Kidney epithelial cell (primary cell): ENCODE measurements around the gene GP2. TPM values are rescaled to one million over a fixed set of nuclear protein-coding genes. Genes with fewer than 3 reads are reported as not detected.

ENCODE experiments used
- DNase-seq: peaks from one replicate; pipeline ENCODE4 v3.0.0-alpha.2; 2010; ENCODE audit warnings: low read depth
- H3K27me3 ChIP-seq: 2 replicates; pipeline ENCODE4 v1.6.0; 2011; ENCODE audit warnings: low read length; ENCODE audit not compliant: control insufficient read depth, insufficient read depth
- H3K36me3 ChIP-seq: 2 replicates; pipeline ENCODE4 v1.5.1; 2011; ENCODE audit warnings: low read length; ENCODE audit not compliant: control insufficient read depth, insufficient read depth
- H3K4me3 ChIP-seq: 2 replicates; pipeline ENCODE4 v1.5.1; 2011; ENCODE audit warnings: low read depth, mild to moderate bottlenecking, control low read depth, low read length
- total RNA-seq: library from RNA; depleted of rRNA; stranded (reverse); fragments of >200 nt; gene quantifications from 2 replicates; pipeline ENCODE4 v1.2.3, GENCODE V29; 2015
- TF ChIP-seq, protein P1 (sequence below): IDR thresholded peaks from 2 replicates; pipeline ENCODE4 v1.5.1; 2011; ENCODE audit warnings: mild to moderate bottlenecking, moderate library complexity, low read length, control low read depth, inconsistent platforms; ENCODE audit not compliant: insufficient read depth, poor library complexity, severe bottlenecking

The GP2 gene
- total RNA-seq, 1 donor from 2014 or later = not detected

DNA sequence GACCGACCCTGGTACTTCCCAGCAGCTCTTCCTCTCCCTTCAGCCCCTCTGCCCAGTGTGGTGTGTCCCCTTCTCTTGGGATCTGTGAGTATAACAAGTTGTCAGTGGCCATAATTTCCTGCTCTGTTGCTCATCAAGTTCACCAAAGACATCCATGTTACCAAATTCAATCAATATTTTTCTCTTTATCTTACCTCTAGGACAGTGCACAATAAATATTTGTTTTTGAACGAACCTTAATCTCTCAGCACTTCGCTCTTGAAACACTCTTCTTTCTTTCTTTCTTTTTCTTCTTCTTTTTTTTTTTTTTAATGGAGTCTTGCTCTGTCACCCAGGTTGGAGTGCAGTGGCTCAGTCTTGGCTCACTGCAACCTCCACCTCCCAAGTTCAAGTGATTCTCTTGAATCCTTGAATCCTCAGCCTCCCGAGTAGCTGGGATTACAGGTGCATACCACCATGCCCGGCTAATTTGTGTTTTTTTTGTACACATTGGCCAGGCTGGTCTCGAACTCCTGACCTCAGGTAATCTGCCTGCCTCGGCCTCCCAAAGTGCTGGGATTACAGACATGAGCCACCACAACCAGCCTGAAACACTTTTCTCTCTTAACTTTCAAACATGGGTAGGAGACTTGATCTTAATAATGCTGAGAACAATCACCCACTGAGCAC is 27.9 kb upstream of the GP2 start:
- no peaks in the 10 kb centered on the region for H3K36me3 ChIP-seq
- H3K4me3 ChIP-seq = no peak overlapping the region
- TF ChIP-seq, protein P1, sequence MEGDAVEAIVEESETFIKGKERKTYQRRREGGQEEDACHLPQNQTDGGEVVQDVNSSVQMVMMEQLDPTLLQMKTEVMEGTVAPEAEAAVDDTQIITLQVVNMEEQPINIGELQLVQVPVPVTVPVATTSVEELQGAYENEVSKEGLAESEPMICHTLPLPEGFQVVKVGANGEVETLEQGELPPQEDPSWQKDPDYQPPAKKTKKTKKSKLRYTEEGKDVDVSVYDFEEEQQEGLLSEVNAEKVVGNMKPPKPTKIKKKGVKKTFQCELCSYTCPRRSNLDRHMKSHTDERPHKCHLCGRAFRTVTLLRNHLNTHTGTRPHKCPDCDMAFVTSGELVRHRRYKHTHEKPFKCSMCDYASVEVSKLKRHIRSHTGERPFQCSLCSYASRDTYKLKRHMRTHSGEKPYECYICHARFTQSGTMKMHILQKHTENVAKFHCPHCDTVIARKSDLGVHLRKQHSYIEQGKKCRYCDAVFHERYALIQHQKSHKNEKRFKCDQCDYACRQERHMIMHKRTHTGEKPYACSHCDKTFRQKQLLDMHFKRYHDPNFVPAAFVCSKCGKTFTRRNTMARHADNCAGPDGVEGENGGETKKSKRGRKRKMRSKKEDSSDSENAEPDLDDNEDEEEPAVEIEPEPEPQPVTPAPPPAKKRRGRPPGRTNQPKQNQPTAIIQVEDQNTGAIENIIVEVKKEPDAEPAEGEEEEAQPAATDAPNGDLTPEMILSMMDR = no peak
- no peak for DNase-seq
- peaks cover 3% of the 10 kb centered on the region for H3K27me3 ChIP-seq

DNA sequence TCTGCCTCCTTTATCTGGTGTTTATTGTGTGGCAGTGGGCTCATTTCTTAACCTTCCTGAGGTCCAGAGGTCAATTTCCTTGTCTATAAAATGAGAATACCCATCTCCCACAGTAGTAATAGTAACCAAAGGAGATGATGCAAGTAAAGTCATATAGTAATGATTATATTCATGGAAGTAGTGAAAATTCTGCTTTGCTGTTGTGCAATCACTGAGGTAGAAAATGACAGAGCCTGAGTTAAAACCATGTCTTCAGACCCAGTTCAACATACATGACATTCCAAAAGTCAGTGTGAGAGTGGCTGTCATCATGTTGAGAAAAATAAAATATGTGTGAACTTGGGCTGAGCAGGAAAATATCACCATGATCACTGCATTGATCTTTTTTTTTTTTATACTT is 26.1 kb upstream of the GP2 start:
- Histone ChIP-seq H3K27me3 (peaks cover 10% of the 10 kb centered on the region), H3K36me3 (no peaks in the 10 kb centered on the region)
- TF ChIP-seq, protein P1 = no peak

DNA sequence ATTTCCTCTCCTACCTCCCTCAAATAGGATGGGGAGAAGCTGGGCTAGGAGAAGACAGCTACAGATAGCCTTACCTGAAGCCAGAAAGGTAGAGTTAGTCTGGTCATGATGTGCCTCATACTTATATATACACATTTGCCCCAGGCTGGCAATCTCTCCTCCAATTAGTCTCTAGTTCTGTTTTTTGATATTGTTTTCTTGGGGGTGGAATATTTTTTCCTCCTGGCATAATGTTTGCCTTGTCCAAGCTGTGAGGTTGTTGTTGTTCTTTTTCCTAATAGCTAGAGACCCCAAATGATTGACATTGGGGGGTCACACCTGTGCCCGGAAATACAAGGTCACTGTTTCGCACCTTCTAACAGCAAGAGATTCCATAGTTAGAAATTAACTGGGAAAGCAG is 25.3 kb upstream of the GP2 start, which contains the start of gene UMOD:
TSS of gene UMOD (minus strand) at position 101 of the 400 bp plus-strand sequence. CDS start 1,978 bp downstream, outside the sequence.
- Histone ChIP-seq H3K36me3 (no peaks in the 10 kb centered on the region), H3K27me3 (peaks cover 14% of the 10 kb centered on the region), H3K4me3 (no peak within 1 kb of the TSS)
- TF ChIP-seq, protein P1 = no peak
- no peak for DNase-seq

More for the DNA sequence above, 26.1 kb upstream of the GP2 start:
- DNase-seq = no peak
- H3K4me3 ChIP-seq = no peak overlapping the region

DNA sequence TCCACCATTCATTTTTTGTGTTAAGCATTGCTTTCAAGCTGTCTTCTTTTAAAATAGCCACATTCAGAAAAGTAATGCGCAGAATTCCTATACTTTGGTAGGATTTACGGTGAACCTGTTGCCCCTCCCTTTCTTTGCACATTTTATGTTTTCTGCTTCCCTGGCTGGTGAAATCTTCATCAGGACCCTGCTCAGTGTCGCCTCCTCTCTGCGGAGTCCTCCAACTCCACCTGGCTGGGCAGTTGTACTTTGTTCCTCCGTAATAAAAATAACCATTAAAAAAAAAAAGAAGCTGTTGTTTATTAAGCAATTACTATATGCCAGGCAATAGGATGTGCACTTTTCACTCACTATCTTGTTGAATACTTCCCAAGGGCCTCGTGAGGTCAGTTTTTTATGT is 22.3 kb upstream of the GP2 start:
- Histone ChIP-seq H3K27me3 (peaks cover 14% of the 10 kb centered on the region), H3K4me3 (no peak overlapping the region), H3K36me3 (no peaks in the 10 kb centered on the region)
- no peak for DNase-seq
- TF ChIP-seq, protein P1 = peak; percentile 10

- TF ChIP-seq, protein P1 = peak; percentile 12
- Histone ChIP-seq H3K4me3 (no peak overlapping the region), H3K27me3 (peaks cover 14% of the 10 kb centered on the region), H3K36me3 (no peaks in the 10 kb centered on the region)
- no peak for DNase-seq
Observed at GRCh38 chr16:20348365-20349185, 21.3 kb upstream of the GP2 start.
